ENCODE data around the gene RNF149.
A peak's percentile ranks its signal among the peaks of the same experiment; 100 is the strongest.
"Not testable (repeated sequence)": the region's sequence is repeated elsewhere in the genome, so short reads cannot be mapped to it uniquely, and the experiment has no call there.

The RNF149 gene

GRCh38 chr2:101252408-101253012, 56.0 kb downstream of the RNF149 start, which contains the start of gene CNOT11:
CNOT11 (plus strand) TSS chr2:101252886; CDS start chr2:101252965, 79 bp downstream.
- H3K27me3 Mint-ChIP-seq (ENCODE audit: low read depth, poor library complexity): peaks cover 3% of the 10 kb centered on the region
- H3K9me3 Mint-ChIP-seq: peaks cover 10% of the 10 kb centered on the region
- peak within 1 kb of the TSS; percentile 94 for H3K27ac Mint-ChIP-seq
- H3K36me3 Mint-ChIP-seq (ENCODE audit: low read depth): peaks cover 32% of the 10 kb centered on the region
- no peak for TF ChIP-seq CTCF (IDR thresholded peaks at IDR 0.05)
- peak within 1 kb of the TSS; percentile 91 for H3K4me3 Mint-ChIP-seq
- peak; percentile 99 for DNase-seq
- peaks cover 47% of the 10 kb centered on the region for H3K4me1 Mint-ChIP-seq

DNA sequence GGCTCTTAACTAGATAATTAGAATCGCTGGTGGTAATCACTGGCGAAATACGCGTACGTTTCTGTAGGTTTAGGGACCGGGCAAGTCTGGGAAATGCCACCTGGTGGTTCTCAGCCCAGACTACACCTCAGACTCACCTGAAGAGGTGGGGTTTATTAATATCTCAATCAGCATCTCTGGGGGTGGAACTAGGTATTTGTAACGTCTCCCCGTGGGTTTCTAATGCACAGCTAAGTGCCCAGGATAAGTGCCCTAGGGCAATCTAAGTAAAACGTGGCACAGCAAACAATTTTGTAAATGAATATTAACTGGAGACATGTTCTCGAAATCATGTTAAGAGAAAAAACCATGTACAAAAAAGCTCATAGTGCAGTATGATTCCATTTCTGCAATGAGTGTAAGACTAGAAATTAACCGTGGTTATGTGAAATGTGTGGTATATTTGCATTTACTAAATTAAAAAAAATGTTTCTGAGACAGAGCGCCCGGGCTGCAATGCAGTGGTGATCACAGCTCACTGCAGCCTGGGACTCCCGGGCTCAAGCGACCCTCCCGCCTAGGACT, 56.6 kb downstream of the RNF149 start:
- peak; percentile 33 for TF ChIP-seq CTCF (IDR thresholded peaks at IDR 0.05)
- H3K4me3 Mint-ChIP-seq: peak overlapping the region; percentile 91
- H3K4me1 Mint-ChIP-seq: peaks cover 47% of the 10 kb centered on the region
- H3K27ac Mint-ChIP-seq: peak overlapping the region; percentile 94
- H3K9me3 Mint-ChIP-seq: peaks cover 9% of the 10 kb centered on the region
- peak; percentile 5 for DNase-seq
- peaks cover 26% of the 10 kb centered on the region for H3K36me3 Mint-ChIP-seq (ENCODE audit: low read depth)
- peaks cover 3% of the 10 kb centered on the region for H3K27me3 Mint-ChIP-seq (ENCODE audit: low read depth, poor library complexity)

DNA sequence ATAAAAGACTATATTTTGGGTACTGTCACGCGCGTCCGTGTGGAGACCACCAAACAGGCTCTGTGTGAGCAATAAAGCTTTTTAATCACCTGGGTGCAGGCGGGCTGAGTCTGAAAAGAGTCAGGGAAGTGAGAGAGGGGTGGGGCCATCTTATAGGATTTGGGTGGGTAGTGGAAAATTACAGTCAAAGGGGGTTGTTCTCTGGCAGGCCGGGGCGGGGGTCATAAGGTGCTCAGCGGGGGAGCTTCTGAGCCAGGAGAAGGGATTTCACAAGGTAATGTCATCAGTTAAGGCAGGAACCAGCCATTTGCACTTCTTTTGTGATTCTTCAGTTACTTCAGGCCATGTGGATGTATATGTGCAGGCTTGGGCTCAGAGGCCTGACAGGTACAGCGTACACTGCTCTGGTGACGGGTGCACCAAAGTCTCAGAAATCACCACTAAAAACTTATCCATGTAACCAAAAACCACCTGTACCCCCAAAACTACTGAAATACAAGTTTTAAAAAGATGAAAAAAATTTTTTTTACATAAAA, 57.2 kb downstream of the RNF149 start:
- not testable (repeated sequence) for DNase-seq; H3K27ac Mint-ChIP-seq; H3K9me3 Mint-ChIP-seq; H3K27me3 Mint-ChIP-seq (ENCODE audit: low read depth, poor library complexity)
- Mint-ChIP-seq H3K4me3 (peak overlapping the region; percentile 69), H3K4me1 (peaks cover 46% of the 10 kb centered on the region), H3K36me3 (ENCODE audit: low read depth) (peaks cover 20% of the 10 kb centered on the region)

GRCh38 chr2:101249826-101250225, 58.7 kb downstream of the RNF149 start:
- Mint-ChIP-seq H3K9me3 (peaks cover 9% of the 10 kb centered on the region), H3K27ac (no peak overlapping the region)

GRCh38 chr2:101248756-101249155, 59.7 kb downstream of the RNF149 start:
- peaks cover 27% of the 10 kb centered on the region for H3K4me1 Mint-ChIP-seq
- not testable (repeated sequence) for H3K4me3 Mint-ChIP-seq; H3K36me3 Mint-ChIP-seq (ENCODE audit: low read depth); H3K27me3 Mint-ChIP-seq (ENCODE audit: low read depth, poor library complexity); H3K9me3 Mint-ChIP-seq; H3K27ac Mint-ChIP-seq; DNase-seq

More at GRCh38 chr2:101249826-101250225, 58.7 kb downstream of the RNF149 start:
- Mint-ChIP-seq H3K4me1 (peaks cover 35% of the 10 kb centered on the region), H3K36me3 (ENCODE audit: low read depth) (peaks cover 9% of the 10 kb centered on the region), H3K4me3 (no peak overlapping the region), H3K27me3 (ENCODE audit: low read depth, poor library complexity) (peaks cover 3% of the 10 kb centered on the region)
- no peak for TF ChIP-seq CTCF (IDR thresholded peaks at IDR 0.05)
- no peak for DNase-seq

GRCh38 chr2:101245468-101245867, 63.0 kb downstream of the RNF149 start:
- not testable (repeated sequence) for H3K9me3 Mint-ChIP-seq; H3K4me3 Mint-ChIP-seq; H3K36me3 Mint-ChIP-seq (ENCODE audit: low read depth); H3K4me1 Mint-ChIP-seq; H3K27ac Mint-ChIP-seq; DNase-seq; H3K27me3 Mint-ChIP-seq (ENCODE audit: low read depth, poor library complexity)

DNA sequence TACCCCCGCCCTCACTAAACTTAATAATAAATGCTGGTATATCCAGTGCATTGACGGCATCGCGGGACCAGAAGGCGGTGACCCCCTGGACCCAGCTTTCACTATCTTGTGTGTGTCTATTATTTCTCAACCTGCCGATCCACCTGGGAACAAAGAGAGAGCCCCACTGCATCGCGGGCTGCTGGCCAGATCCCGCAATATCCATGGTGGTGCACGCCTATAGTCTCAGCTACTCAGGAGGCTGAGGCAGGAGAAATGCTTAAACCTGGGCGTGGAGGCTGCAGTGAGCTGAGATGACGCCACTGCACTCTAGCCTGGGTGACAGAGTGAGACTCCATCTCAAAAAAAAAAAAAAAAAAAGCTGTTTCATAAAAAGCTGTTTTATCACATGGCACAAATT, 63.6 kb downstream of the RNF149 start:
- H3K27me3 Mint-ChIP-seq (ENCODE audit: low read depth, poor library complexity): not testable (repeated sequence)

GRCh38 chr2:101244373-101244772, 64.1 kb downstream of the RNF149 start:
- not testable (repeated sequence) for H3K27ac Mint-ChIP-seq, H3K9me3 Mint-ChIP-seq, H3K4me3 Mint-ChIP-seq

More for the DNA sequence above, 63.6 kb downstream of the RNF149 start:
- not testable (repeated sequence) for H3K4me1 Mint-ChIP-seq; H3K27ac Mint-ChIP-seq; DNase-seq; H3K9me3 Mint-ChIP-seq; H3K4me3 Mint-ChIP-seq; H3K36me3 Mint-ChIP-seq (ENCODE audit: low read depth)

More at GRCh38 chr2:101244373-101244772, 64.1 kb downstream of the RNF149 start:
- not testable (repeated sequence) for H3K4me1 Mint-ChIP-seq; H3K36me3 Mint-ChIP-seq (ENCODE audit: low read depth); DNase-seq; H3K27me3 Mint-ChIP-seq (ENCODE audit: low read depth, poor library complexity)
